ENCODE data around the gene APLNR.

APLNR gene

DNA sequence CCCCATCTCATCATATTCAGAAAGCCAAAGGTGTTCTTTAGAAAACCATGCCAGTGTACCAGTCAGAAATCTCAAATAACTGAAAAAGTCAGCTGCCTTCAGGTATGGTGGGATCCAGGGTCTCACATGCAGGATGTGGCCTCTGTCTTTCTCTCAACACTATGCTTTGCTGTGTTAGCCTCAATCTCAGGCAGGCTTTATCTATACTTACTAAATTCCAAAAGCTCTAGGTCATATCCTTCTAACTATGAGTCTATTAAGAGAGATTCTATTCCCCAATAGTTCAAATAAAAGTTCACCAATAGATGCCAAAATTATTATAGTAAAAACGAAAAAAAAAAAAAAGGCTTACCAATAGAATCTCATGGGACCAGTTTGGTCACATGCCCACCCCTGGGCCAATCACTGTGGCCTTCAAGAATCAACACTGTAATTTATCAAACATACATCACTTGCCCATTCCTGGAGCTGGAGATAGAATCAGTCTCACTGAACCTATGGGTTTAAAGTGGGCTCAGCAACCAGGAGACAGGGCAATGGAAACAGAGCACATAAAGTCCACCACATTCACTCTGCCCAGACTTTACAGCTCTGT is 38.0 kb upstream of the APLNR start:
- no peak overlapping the region for H3K27ac ChIP-seq (ENCODE audit: low read depth in 2 of 2, low read length in 2 of 2)
- no peak overlapping the region for H3K9ac ChIP-seq (ENCODE audit: low read depth in 1 of 2, low read length in 2 of 2)
- H3K9me3 ChIP-seq (ENCODE audit: control insufficient read depth in 2 of 2, low read length in 2 of 2), result peaks cover 0 to 4% of the 10 kb centered on the region in 2 donors
- H3K4me1 ChIP-seq (ENCODE audit: control insufficient read depth in 2 of 2, insufficient read depth in 2 of 2, low read length in 2 of 2), result peaks cover 10 to 11% of the 10 kb centered on the region in 2 donors
- no peaks in the 10 kb centered on the region for H3K36me3 ChIP-seq (ENCODE audit: control insufficient read depth in 2 of 2, insufficient read depth in 2 of 2, low read length in 2 of 2)
- no peak overlapping the region for H3K4me3 ChIP-seq (ENCODE audit: low read length in 2 of 2)
- H3K27me3 ChIP-seq (ENCODE audit: control insufficient read depth in 2 of 2, insufficient read depth in 2 of 2, low read length in 2 of 2), result no peaks in the 10 kb centered on the region

DNA sequence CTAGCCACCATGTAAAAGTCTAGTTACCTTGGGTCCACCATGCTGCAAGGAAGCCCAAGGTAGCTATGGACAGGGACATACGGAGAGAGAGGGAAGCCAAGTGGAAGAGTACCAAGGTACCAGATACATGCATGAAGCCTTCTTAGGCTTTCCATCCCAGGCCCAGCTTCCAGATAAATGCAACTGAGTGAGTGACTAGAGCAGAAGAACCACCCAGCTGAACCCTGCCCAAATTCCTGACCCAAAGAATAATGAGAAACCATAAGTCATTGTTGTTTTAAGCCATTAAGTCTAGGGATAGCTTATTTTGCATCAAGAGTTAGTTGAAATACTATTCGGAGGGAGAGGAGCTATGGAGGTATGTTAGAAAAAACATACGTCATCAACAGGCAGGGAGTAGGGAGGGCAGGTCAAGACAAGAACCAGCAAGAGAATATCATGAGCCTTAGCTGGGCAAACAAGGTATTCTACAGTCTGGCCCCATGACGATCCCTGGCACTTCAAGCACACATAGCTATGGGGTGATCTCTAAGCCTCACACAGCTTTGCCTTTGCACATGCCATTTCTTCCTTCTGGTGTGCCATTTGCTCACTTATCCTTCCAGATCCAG is 36.5 kb upstream of the APLNR start:
- no peaks in the 10 kb centered on the region for H3K36me3 ChIP-seq (ENCODE audit: control insufficient read depth in 2 of 2, insufficient read depth in 2 of 2, low read length in 2 of 2)
- H3K27ac ChIP-seq (ENCODE audit: low read depth in 2 of 2, low read length in 2 of 2), result no peak overlapping the region
- H3K9me3 ChIP-seq (ENCODE audit: control insufficient read depth in 2 of 2, low read length in 2 of 2), result peaks cover 0 to 4% of the 10 kb centered on the region in 2 donors
- H3K9ac ChIP-seq (ENCODE audit: low read depth in 1 of 2, low read length in 2 of 2), result no peak overlapping the region
- H3K4me3 ChIP-seq (ENCODE audit: low read length in 2 of 2), result no peak overlapping the region
- H3K4me1 ChIP-seq (ENCODE audit: control insufficient read depth in 2 of 2, insufficient read depth in 2 of 2, low read length in 2 of 2), result peaks cover 10 to 11% of the 10 kb centered on the region in 2 donors
- H3K27me3 ChIP-seq (ENCODE audit: control insufficient read depth in 2 of 2, insufficient read depth in 2 of 2, low read length in 2 of 2), result no peaks in the 10 kb centered on the region

DNA sequence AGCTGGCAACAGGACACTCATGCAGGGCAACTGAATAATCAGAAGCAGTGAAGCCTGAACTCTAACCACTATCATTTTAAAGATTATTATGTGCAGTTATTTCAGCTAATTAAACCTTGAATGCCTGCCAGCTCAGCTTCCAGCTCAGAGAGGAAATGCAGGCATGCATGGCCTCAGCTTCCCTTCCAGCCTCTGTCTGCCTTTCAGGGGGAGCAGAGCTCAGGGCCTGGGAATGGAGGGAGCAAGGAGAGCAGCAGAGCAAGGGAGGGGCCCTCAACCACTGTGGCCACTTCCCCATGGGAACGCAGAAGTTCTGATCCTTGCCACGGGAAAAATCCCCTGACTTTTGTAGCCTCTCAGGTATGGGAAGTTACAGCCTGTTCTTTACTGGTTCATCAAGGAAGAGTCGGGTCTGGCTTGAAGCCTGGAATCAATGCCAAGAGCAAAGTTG is 32.5 kb upstream of the APLNR start:
- Histone ChIP-seq H3K36me3 (ENCODE audit: control insufficient read depth in 2 of 2, insufficient read depth in 2 of 2, low read length in 2 of 2) (no peaks in the 10 kb centered on the region), H3K9ac (ENCODE audit: low read depth in 1 of 2, low read length in 2 of 2) (no peak overlapping the region), H3K9me3 (ENCODE audit: control insufficient read depth in 2 of 2, low read length in 2 of 2) (peaks cover 0 to 4% of the 10 kb centered on the region in 2 donors), H3K4me1 (ENCODE audit: control insufficient read depth in 2 of 2, insufficient read depth in 2 of 2, low read length in 2 of 2) (no peaks in the 10 kb centered on the region), H3K27ac (ENCODE audit: low read depth in 2 of 2, low read length in 2 of 2) (no peak overlapping the region), H3K27me3 (ENCODE audit: control insufficient read depth in 2 of 2, insufficient read depth in 2 of 2, low read length in 2 of 2) (no peaks in the 10 kb centered on the region), H3K4me3 (ENCODE audit: low read length in 2 of 2) (no peak overlapping the region)

DNA sequence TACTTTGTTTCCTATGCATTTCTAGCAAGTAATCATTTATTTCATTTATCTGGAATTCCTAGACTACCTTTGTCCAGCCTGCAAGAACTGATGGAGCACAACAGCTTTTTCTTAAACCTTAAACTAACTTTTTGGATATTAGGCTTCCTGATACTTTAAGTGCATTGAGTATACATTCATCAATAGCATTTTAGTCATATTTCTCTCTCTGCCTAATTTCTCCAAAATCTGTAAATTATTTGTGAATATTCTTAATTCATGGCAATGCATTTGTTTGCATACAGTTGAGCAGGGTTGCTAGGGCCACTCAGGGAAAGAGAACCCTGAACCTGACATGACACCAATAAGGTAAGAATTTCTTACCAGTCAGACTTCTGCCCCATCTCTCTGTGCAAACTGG is 29.1 kb upstream of the APLNR start:
- Histone ChIP-seq H3K4me1 (ENCODE audit: control insufficient read depth in 2 of 2, insufficient read depth in 2 of 2, low read length in 2 of 2) (no peaks in the 10 kb centered on the region), H3K4me3 (ENCODE audit: low read length in 2 of 2) (no peak overlapping the region), H3K9ac (ENCODE audit: low read depth in 1 of 2, low read length in 2 of 2) (no peak overlapping the region), H3K36me3 (ENCODE audit: control insufficient read depth in 2 of 2, insufficient read depth in 2 of 2, low read length in 2 of 2) (no peaks in the 10 kb centered on the region), H3K9me3 (ENCODE audit: control insufficient read depth in 2 of 2, low read length in 2 of 2) (no peaks in the 10 kb centered on the region), H3K27ac (ENCODE audit: low read depth in 2 of 2, low read length in 2 of 2) (no peak overlapping the region), H3K27me3 (ENCODE audit: control insufficient read depth in 2 of 2, insufficient read depth in 2 of 2, low read length in 2 of 2) (no peaks in the 10 kb centered on the region)

DNA sequence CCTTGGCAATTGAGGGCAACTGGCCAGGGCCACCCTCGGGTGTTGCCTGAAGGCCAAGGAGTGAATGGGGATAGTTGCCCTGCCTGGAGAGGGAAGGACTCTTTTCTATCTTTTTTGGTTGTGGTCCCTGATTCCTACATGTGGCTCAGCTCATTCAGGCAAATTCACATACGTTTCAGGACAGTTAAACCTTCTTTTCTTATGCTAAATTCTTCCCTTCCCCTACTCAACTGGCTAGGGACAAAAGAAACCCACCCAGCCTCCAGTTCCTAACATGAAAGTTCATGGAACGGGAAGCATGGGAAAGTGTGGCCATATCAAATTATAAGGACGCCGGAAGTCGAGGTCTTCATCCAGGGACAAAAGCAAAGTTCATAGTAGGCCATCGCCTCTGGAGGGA is 26.3 kb upstream of the APLNR start:
- Histone ChIP-seq H3K27ac (ENCODE audit: low read depth in 2 of 2, low read length in 2 of 2) (no peak overlapping the region), H3K9me3 (ENCODE audit: control insufficient read depth in 2 of 2, low read length in 2 of 2) (no peaks in the 10 kb centered on the region), H3K4me1 (ENCODE audit: control insufficient read depth in 2 of 2, insufficient read depth in 2 of 2, low read length in 2 of 2) (no peaks in the 10 kb centered on the region), H3K4me3 (ENCODE audit: low read length in 2 of 2) (no peak overlapping the region), H3K36me3 (ENCODE audit: control insufficient read depth in 2 of 2, insufficient read depth in 2 of 2, low read length in 2 of 2) (no peaks in the 10 kb centered on the region), H3K27me3 (ENCODE audit: control insufficient read depth in 2 of 2, insufficient read depth in 2 of 2, low read length in 2 of 2) (no peaks in the 10 kb centered on the region), H3K9ac (ENCODE audit: low read depth in 1 of 2, low read length in 2 of 2) (no peak overlapping the region)

DNA sequence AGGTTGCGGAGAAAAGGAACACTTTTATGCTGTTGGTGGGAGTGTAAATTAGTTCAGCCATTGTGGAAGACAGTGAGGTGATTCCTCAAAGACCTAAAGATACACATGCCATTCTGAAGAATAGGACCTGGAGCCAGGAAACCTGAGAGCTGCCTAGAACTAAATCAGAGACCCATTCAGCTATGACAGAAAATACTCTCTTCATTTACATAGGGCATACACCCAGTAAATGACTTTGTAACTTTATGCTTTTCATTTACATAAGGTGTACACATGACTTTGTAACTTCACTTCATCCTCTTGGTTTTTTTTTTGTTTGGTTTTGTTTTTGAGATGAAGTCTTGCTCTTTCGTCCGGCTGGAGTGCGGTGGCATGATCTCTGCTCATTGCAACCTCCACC is 25.1 kb upstream of the APLNR start:
- Histone ChIP-seq H3K36me3 (ENCODE audit: control insufficient read depth in 2 of 2, insufficient read depth in 2 of 2, low read length in 2 of 2) (no peaks in the 10 kb centered on the region), H3K27me3 (ENCODE audit: control insufficient read depth in 2 of 2, insufficient read depth in 2 of 2, low read length in 2 of 2) (no peaks in the 10 kb centered on the region), H3K9ac (ENCODE audit: low read depth in 1 of 2, low read length in 2 of 2) (no peak overlapping the region), H3K4me3 (ENCODE audit: low read length in 2 of 2) (no peak overlapping the region), H3K4me1 (ENCODE audit: control insufficient read depth in 2 of 2, insufficient read depth in 2 of 2, low read length in 2 of 2) (no peaks in the 10 kb centered on the region), H3K9me3 (ENCODE audit: control insufficient read depth in 2 of 2, low read length in 2 of 2) (peaks cover 0 to under 1% of the 10 kb centered on the region in 2 donors), H3K27ac (ENCODE audit: low read depth in 2 of 2, low read length in 2 of 2) (no peak overlapping the region)

DNA sequence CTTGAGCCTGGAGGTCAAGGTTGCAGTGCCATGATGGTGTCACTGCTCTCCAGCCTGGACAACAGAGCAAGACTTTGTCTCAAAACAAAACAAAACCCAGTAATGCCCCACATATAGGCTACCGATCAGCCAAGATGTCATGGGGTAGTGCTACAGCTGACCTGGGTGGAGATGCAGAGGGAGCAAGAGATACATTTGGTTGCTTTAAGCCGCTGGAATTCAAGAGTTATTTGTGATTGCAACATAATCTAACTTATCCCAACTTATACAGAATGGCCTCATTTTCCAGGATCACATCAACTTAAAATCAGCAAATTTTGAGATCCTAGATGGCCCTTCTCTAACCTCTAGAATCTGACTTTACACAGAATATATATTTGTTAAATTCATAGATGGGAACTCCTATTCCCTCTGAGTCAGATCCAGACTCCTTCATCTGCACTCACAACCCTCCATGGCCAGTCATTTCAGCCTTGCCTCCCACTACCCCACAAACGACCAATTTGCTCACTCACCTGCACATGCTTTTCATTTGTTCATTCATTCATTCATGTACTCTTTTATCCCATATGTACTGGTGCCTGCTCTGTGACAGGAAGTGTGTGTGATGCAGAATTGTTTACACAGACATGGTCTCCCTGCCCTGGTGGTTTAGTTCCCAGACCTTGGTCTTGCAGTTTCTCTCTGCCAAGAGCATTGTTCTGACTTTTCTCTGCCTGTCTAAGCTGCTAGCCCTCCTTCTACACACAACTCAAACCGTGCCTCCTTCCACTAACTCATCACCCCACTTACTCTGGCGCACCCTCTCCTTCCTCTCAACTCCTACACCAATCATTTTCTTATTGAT is 24.1 kb upstream of the APLNR start:
- Histone ChIP-seq H3K36me3 (ENCODE audit: control insufficient read depth in 2 of 2, insufficient read depth in 2 of 2, low read length in 2 of 2) (no peaks in the 10 kb centered on the region), H3K27ac (ENCODE audit: low read depth in 2 of 2, low read length in 2 of 2) (no peak overlapping the region), H3K27me3 (ENCODE audit: control insufficient read depth in 2 of 2, insufficient read depth in 2 of 2, low read length in 2 of 2) (no peaks in the 10 kb centered on the region), H3K9ac (ENCODE audit: low read depth in 1 of 2, low read length in 2 of 2) (no peak overlapping the region), H3K4me3 (ENCODE audit: low read length in 2 of 2) (no peak overlapping the region), H3K9me3 (ENCODE audit: control insufficient read depth in 2 of 2, low read length in 2 of 2) (peaks cover 0 to 4% of the 10 kb centered on the region in 2 donors), H3K4me1 (ENCODE audit: control insufficient read depth in 2 of 2, insufficient read depth in 2 of 2, low read length in 2 of 2) (no peaks in the 10 kb centered on the region)

DNA sequence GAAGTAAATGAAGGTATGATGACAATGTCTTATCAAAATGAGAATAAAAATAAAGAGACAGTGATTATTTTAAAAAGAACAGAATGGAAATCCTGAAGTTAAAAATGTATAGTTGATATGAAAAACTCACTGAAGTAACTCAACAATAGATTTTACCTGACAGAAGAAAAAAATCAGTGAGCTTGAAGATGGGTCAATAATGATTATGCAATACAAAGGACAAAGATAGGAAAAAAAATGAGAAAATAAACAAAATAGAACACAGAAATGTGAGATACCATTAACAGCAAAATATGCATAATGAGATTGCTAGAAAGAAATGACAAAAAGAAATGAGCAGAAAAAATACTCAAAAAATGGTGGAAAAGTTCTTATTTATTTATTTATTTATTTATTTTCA is 19.1 kb upstream of the APLNR start:
- H3K4me1 ChIP-seq (ENCODE audit: control insufficient read depth in 2 of 2, insufficient read depth in 2 of 2, low read length in 2 of 2), result no peaks in the 10 kb centered on the region
- peaks cover 0 to 4% of the 10 kb centered on the region in 2 donors for H3K9me3 ChIP-seq (ENCODE audit: control insufficient read depth in 2 of 2, low read length in 2 of 2)
- H3K27ac ChIP-seq (ENCODE audit: low read depth in 2 of 2, low read length in 2 of 2), result no peak overlapping the region
- H3K27me3 ChIP-seq (ENCODE audit: control insufficient read depth in 2 of 2, insufficient read depth in 2 of 2, low read length in 2 of 2), result no peaks in the 10 kb centered on the region
- no peak overlapping the region for H3K4me3 ChIP-seq (ENCODE audit: low read length in 2 of 2)
- H3K9ac ChIP-seq (ENCODE audit: low read depth in 1 of 2, low read length in 2 of 2), result no peak overlapping the region
- no peaks in the 10 kb centered on the region for H3K36me3 ChIP-seq (ENCODE audit: control insufficient read depth in 2 of 2, insufficient read depth in 2 of 2, low read length in 2 of 2)

DNA sequence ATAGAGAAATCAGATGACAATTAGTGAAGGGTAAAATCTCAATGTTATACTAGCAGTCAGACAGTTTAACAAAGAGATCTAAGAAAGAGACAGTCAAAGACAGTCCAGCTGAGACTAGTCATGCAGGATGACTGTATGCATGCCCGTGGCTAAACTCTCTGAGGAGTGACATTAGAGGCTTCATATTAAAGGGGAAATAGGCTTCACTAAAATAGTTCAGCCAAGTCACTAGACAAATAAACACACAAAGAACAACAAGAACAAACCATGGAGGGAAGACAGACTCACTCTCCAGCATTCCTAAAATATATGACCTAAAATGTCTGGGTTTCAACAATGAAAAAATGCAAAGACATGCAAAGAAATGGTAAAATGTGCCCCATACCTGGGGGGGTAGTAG is 18.6 kb upstream of the APLNR start:
- Histone ChIP-seq H3K9me3 (ENCODE audit: control insufficient read depth in 2 of 2, low read length in 2 of 2) (peaks cover 0 to 4% of the 10 kb centered on the region in 2 donors), H3K4me3 (ENCODE audit: low read length in 2 of 2) (no peak overlapping the region), H3K36me3 (ENCODE audit: control insufficient read depth in 2 of 2, insufficient read depth in 2 of 2, low read length in 2 of 2) (no peaks in the 10 kb centered on the region), H3K9ac (ENCODE audit: low read depth in 1 of 2, low read length in 2 of 2) (no peak overlapping the region), H3K27me3 (ENCODE audit: control insufficient read depth in 2 of 2, insufficient read depth in 2 of 2, low read length in 2 of 2) (no peaks in the 10 kb centered on the region), H3K27ac (ENCODE audit: low read depth in 2 of 2, low read length in 2 of 2) (no peak overlapping the region), H3K4me1 (ENCODE audit: control insufficient read depth in 2 of 2, insufficient read depth in 2 of 2, low read length in 2 of 2) (no peaks in the 10 kb centered on the region)

DNA sequence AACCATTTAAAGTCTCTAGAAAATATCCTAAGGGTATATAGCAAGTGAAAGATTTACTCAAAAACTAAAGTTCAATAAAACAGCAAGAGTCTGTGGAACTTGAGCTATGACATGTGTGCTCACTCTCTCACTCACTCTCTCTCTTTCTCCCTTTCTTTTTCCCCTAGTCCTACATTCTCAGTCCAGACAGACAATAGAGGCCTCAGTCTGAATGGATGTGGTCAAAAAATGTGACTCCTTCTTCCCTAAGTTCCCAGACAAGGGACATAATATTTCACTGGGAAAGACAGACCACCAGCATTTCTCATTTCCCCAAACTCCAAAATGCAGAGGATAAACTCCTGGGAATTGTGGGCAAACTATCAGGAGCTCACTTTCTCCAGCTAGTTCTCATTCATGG is 17.6 kb upstream of the APLNR start:
- Histone ChIP-seq H3K27me3 (ENCODE audit: control insufficient read depth in 2 of 2, insufficient read depth in 2 of 2, low read length in 2 of 2) (no peaks in the 10 kb centered on the region), H3K9me3 (ENCODE audit: control insufficient read depth in 2 of 2, low read length in 2 of 2) (peaks cover 0 to 4% of the 10 kb centered on the region in 2 donors), H3K4me1 (ENCODE audit: control insufficient read depth in 2 of 2, insufficient read depth in 2 of 2, low read length in 2 of 2) (no peaks in the 10 kb centered on the region), H3K36me3 (ENCODE audit: control insufficient read depth in 2 of 2, insufficient read depth in 2 of 2, low read length in 2 of 2) (no peaks in the 10 kb centered on the region), H3K9ac (ENCODE audit: low read depth in 1 of 2, low read length in 2 of 2) (no peak overlapping the region), H3K27ac (ENCODE audit: low read depth in 2 of 2, low read length in 2 of 2) (no peak overlapping the region), H3K4me3 (ENCODE audit: low read length in 2 of 2) (no peak overlapping the region)
